ENCODE measurements around the gene FAM124A. TPM values are rescaled to one million over a fixed set of nuclear protein-coding genes. Genes with fewer than 3 reads are reported as not detected.

FAM124A gene
- total RNA-seq, 1 experiment from 2014 or later, result 1.1 TPM

DNA sequence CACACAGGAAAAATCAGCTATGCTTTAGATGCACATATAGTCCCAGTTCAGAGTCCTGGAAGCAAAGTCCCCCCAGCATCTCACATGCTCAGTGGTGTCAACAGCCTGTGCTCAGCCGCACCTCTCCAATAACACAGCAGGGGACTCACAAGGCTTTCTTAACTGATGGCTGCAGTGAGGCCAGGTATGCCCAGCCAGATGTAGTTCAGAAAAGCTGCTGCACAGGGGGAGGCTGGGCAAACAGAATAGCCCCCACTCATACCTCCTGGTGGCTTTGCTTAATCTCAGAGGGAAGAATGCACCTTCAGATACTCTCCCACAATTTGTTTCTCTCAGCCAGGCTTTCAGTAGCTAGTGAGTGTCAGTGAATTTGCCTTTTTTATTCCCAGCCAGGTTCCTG lies 33.4 kb downstream of the FAM124A start:
- Histone ChIP-seq H3K4me3 (ENCODE audit: low read depth in 2 of 2, low read length in 2 of 2) (no peak overlapping the region), H3K36me3 (ENCODE audit: control insufficient read depth, insufficient read depth, low read length) (no peaks in the 10 kb centered on the region), H3K27me3 (ENCODE audit: control insufficient read depth, insufficient read depth, low read length) (no peaks in the 10 kb centered on the region), H3K9me3 (ENCODE audit: control insufficient read depth, insufficient read depth, low read depth, low read length) (no peaks in the 10 kb centered on the region), H3K4me1 (ENCODE audit: control insufficient read depth, insufficient read depth, low read length) (no peaks in the 10 kb centered on the region), H3K27ac (ENCODE audit: low read length) (no peak overlapping the region)
- ATAC-seq, result no peak
- in situ Hi-C loops (cut with HindIII; ENCODE audit: low pct_unique_long_range_greater_than_20kb, low sequenced_read_pairs), result no loop called here
- TF ChIP-seq SIN3A (IDR thresholded peaks at IDR 0.05; ENCODE audit: borderline replicate concordance, insufficient read depth, low read depth, low read length) (no peak), TCF7L2 (IDR thresholded peaks at IDR 0.05; ENCODE audit: low read depth, low read length) (no peak)
- TF ChIP-seq, protein P1, sequence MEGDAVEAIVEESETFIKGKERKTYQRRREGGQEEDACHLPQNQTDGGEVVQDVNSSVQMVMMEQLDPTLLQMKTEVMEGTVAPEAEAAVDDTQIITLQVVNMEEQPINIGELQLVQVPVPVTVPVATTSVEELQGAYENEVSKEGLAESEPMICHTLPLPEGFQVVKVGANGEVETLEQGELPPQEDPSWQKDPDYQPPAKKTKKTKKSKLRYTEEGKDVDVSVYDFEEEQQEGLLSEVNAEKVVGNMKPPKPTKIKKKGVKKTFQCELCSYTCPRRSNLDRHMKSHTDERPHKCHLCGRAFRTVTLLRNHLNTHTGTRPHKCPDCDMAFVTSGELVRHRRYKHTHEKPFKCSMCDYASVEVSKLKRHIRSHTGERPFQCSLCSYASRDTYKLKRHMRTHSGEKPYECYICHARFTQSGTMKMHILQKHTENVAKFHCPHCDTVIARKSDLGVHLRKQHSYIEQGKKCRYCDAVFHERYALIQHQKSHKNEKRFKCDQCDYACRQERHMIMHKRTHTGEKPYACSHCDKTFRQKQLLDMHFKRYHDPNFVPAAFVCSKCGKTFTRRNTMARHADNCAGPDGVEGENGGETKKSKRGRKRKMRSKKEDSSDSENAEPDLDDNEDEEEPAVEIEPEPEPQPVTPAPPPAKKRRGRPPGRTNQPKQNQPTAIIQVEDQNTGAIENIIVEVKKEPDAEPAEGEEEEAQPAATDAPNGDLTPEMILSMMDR (IDR thresholded peaks at IDR 0.05), result no peak
- BruUV-seq (replicated peaks), result no TSS peak
- intact Hi-C loops (cut with micrococcal nuclease; ENCODE audit: unreplicated experiment), result no loop called here
- CTCF ChIA-PET, result no interaction called here
- POLR2A ChIA-PET, result no interaction called here
- DNase-seq (ENCODE audit: low read depth, low spot score), result no peak

DNA sequence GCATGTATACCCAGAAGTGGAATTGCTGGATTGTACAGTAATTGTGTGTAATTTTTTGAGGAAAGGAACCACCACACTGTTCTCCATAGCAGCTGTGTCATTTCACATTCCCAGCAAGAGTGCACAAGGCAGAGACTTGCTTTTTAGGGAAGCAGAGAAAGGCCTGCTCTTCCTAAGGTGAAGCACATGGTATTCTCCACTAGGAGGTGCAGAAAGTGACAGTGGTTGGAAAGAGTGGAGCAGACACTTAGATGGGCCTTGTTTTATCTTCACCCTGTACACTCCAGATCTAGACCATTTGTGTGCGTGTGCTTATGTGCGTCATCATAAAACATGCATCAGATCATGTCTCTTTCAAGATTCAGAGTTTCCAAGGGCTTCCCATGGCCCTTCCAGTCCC lies 35.0 kb downstream of the FAM124A start:
- H3K27ac ChIP-seq (ENCODE audit: low read length), result no peak overlapping the region
- in situ Hi-C loops (cut with HindIII; ENCODE audit: low pct_unique_long_range_greater_than_20kb, low sequenced_read_pairs), result no loop called here
- H3K4me1 ChIP-seq (ENCODE audit: control insufficient read depth, insufficient read depth, low read length), result no peaks in the 10 kb centered on the region
- no peaks in the 10 kb centered on the region for H3K36me3 ChIP-seq (ENCODE audit: control insufficient read depth, insufficient read depth, low read length)
- CTCF ChIA-PET, result no interaction called here
- POLR2A ChIA-PET, result no interaction called here
- no peaks in the 10 kb centered on the region for H3K9me3 ChIP-seq (ENCODE audit: control insufficient read depth, insufficient read depth, low read depth, low read length)
- DNase-seq (ENCODE audit: low read depth, low spot score) (no peak), ATAC-seq (no peak)
- no TSS peak for BruUV-seq (replicated peaks)
- intact Hi-C loops (cut with micrococcal nuclease; ENCODE audit: unreplicated experiment), result no loop called here
- H3K4me3 ChIP-seq (ENCODE audit: low read depth in 2 of 2, low read length in 2 of 2), result no peak overlapping the region
- no peaks in the 10 kb centered on the region for H3K27me3 ChIP-seq (ENCODE audit: control insufficient read depth, insufficient read depth, low read length)
- TF ChIP-seq, protein P1 (IDR thresholded peaks at IDR 0.05), result peak; percentile 7; the same call in 1 of the 2 replicates
- TF ChIP-seq TCF7L2 (IDR thresholded peaks at IDR 0.05; ENCODE audit: low read depth, low read length) (no peak), POLR2AphosphoS5 (IDR thresholded peaks at IDR 0.05; ENCODE audit: low read depth, low read length) (no peak), SIN3A (IDR thresholded peaks at IDR 0.05; ENCODE audit: borderline replicate concordance, insufficient read depth, low read depth, low read length) (no peak)
- TF ChIP-seq, protein P2, sequence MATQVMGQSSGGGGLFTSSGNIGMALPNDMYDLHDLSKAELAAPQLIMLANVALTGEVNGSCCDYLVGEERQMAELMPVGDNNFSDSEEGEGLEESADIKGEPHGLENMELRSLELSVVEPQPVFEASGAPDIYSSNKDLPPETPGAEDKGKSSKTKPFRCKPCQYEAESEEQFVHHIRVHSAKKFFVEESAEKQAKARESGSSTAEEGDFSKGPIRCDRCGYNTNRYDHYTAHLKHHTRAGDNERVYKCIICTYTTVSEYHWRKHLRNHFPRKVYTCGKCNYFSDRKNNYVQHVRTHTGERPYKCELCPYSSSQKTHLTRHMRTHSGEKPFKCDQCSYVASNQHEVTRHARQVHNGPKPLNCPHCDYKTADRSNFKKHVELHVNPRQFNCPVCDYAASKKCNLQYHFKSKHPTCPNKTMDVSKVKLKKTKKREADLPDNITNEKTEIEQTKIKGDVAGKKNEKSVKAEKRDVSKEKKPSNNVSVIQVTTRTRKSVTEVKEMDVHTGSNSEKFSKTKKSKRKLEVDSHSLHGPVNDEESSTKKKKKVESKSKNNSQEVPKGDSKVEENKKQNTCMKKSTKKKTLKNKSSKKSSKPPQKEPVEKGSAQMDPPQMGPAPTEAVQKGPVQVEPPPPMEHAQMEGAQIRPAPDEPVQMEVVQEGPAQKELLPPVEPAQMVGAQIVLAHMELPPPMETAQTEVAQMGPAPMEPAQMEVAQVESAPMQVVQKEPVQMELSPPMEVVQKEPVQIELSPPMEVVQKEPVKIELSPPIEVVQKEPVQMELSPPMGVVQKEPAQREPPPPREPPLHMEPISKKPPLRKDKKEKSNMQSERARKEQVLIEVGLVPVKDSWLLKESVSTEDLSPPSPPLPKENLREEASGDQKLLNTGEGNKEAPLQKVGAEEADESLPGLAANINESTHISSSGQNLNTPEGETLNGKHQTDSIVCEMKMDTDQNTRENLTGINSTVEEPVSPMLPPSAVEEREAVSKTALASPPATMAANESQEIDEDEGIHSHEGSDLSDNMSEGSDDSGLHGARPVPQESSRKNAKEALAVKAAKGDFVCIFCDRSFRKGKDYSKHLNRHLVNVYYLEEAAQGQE (IDR thresholded peaks at IDR 0.05; ENCODE audit: insufficient read depth in 1 of 2, low read depth in 2 of 2, low read length in 1 of 2), result no peak

Measured in Panc1 (cell line).